NCI-H748 (cell line): ENCODE measurements around the gene ENSA.
"Not testable (repeated sequence)": the region's sequence is repeated elsewhere in the genome, so short reads cannot be mapped to it uniquely, and the experiment has no call there.

Experiments
- DNase-seq: peaks from one replicate; lab custom pipeline; 2025; ENCODE audit not compliant: unreplicated experiment; lab: John Stamatoyannopoulos, UW

The ENSA gene

DNA sequence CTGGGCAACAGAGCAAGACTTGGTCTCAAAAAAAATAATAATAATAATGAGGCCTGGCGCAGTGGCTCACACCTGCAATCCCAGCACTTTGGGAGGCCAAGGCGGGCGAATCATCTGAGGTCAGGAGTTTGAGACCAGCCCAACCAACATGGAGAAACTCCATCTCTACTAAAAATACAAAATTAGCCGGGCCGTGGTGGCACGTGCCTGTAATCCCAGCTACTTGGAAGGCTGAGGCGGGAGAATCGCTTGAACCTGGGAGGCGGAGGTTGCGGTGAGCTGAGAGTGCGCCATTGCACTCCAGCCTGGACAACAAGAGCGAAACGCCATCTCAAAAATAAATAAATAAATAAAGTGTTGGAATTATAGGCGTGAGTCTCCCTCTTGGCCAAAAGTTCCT lies 47.5 kb downstream of the ENSA start:
- DNase-seq, result not testable (repeated sequence)

DNA sequence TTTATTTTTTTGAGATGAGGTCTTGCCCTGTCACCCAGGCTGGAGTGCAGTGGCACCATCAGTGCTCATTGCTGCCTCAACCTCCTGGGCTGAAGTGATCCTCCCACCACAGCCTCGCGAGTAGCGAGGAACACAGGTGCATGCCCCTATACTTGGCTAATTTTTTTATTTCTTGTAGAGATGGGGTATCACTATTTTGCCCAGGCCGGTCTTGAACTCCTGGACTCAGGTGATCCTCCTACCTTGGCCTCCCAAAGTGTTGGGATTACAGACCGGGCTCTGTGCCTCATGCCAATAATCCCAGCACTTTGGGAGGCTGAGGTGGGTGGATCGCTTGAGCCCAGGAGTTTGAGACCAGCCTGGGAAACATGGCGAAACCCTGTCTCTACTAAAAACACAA lies 48.0 kb downstream of the ENSA start:
- not testable (repeated sequence) for DNase-seq

DNA sequence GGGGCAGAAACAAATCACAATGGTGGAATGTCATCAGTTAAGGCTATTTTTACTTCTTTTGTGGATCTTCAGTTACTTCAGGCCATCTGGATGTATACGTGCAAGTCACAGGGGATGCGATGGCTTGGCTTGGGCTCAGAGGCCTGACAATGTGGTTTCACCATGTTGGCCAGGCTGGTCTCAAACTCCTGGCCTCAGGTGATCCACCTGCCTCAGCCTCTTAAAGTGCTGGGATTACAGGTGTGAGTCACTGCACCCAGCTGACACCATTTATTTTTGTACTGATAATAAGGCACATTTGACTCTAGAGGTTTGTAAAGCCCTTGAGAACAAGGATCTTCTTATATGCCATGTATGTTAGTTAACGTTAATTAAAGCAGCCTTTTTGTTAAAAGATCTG lies 48.4 kb downstream of the ENSA start:
- not testable (repeated sequence) for DNase-seq

DNA sequence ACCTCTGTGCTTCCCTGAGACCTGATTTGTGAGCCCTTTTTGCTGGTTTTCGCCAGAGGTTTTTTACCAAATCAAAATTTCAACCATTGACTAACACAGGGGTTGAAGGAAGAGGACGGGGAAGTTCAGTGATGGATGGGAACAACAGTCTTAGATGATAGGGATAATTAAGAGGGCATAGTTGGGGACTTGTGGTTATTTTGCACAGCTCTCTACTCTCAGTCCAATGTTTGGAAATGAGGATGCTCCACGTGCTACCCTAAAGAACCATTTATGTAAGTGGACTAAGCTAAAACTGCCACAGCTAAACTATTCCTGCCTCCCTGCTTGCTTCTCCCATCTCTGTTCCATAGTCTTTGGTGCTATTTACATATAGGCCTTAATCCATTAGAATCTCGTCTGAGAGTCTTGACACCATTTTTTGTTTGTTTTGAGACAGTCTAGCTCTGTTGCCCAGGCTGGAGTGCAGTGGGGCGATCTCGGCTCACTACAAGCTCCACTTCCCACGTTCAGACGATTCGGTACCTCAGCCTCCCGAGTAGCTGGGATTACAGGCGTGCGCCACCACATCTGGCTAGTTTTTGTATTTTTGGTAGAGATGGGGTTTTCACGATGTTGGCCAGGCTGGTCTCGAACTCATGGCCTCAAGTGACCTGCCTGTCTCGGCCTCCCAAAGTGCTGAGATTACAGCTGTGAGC lies 49.3 kb downstream of the ENSA start:
- no peak for DNase-seq

DNA sequence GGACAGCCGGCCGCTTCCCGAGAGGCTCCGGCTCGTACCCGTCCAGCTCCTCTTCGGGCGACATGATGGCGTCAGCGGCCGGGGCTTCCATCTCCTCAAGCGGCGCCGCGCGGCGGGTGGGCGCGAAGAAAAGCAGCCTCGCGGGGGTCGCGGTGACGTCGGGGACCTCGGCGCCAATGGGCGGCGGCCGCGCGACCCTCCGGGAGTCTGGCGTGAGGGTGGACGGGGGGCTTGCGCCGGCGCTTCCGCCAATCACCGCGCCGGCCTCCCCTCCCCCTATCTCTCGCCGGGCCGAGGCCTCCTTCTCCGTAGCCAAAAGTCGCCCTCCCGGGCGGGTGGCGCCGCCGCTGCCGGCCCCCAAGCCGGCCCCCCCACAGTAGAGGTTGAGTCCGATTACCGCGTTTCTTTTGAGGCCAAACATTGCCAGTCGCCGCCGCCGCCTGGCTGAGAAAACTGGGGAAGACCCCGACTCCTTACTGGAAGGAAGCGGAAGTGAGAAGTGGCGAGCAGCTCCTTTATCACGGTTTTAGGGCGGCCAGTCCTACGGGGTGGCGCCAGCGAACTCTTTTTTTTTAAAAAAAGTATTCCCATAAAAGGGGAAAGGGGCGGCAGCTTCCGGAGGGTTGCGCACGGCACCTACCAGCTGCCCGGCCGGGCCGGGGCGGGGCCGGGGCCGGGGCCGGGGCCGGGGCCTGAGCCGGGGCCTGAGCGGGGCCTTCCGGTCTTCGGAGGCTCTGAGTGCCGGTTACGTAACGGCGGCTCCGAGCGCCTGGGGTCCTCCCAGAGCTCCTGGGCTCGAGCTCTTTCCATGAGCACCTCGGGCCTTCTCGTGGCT lies 50.1 kb downstream of the ENSA start, which contains the start of gene MCL1:
TSS of gene MCL1 (minus strand) at position 501 of the 835 bp plus-strand sequence. CDS start at position 421, 80 bp downstream.
- peak; percentile 98 for DNase-seq

DNA sequence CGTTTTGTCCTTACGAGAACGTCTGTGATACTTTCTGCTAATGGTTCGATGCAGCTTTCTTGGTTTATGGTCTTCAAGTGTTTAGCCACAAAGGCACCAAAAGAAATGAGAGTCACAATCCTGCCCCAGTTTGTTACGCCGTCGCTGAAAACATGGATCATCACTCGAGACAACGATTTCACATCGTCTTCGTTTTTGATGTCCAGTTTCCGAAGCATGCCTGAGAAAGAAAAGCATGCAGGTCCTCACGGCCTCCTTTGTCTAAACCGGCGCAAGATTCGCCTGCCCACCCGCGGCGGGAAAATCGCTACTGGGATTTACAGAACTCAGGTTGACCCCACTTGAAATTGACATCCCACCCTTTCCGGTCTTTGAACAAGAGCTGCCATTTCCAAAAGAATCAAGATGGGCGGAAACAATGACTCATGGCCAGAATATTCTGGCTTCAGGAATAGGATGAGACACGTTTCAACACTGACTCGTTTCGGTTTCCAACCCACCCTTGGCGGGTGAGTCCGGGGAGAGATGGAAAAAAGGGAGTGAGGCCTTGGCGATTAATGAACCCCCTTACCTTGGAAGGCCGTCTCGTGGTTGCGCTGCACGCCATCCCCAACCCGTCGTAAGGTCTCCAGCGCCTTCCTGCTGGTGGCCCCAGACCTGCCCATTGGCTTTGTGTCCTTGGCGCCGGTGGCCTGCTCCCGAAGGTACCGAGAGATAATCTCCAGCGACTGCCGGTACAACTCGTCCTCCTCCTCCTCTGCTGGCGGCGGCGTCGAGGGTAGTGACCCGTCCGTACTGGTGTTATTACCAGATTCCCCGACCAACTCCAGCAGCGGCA lies 50.9 kb downstream of the ENSA start:
- DNase-seq, result peak; percentile 86

DNA sequence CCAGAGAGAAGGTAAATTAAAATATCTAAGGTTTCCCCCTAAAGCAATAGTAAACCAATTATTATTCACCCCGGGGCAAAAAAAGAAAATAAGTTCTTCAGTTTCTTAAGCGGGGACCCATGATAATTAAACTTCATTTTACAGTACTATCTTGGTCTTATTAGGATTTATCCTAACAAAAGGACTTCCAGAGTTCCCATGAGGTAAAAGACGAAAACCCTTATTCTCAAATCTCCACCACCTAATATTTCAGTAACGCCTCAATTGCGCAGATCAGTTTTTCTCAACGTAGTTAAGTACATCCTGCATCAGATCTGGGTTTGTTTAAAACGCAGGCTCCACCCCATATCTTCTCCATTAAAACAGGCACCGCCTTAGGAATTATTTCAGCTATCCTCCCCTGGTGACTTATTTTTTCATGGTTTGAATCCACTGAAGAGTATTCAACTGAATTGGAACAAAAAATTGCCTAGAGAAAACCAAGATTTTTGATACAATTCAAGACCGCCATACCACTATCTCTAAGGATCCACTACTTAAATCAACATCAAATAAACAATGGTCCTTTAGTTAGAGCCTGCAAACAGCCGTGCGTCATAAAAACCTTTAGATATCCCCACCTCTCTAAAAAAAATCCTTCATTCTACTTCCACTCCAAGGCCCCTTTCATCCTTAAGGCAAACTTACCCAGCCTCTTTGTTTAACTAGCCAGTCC lies 51.7 kb downstream of the ENSA start:
- DNase-seq, result peak; percentile 42

DNA sequence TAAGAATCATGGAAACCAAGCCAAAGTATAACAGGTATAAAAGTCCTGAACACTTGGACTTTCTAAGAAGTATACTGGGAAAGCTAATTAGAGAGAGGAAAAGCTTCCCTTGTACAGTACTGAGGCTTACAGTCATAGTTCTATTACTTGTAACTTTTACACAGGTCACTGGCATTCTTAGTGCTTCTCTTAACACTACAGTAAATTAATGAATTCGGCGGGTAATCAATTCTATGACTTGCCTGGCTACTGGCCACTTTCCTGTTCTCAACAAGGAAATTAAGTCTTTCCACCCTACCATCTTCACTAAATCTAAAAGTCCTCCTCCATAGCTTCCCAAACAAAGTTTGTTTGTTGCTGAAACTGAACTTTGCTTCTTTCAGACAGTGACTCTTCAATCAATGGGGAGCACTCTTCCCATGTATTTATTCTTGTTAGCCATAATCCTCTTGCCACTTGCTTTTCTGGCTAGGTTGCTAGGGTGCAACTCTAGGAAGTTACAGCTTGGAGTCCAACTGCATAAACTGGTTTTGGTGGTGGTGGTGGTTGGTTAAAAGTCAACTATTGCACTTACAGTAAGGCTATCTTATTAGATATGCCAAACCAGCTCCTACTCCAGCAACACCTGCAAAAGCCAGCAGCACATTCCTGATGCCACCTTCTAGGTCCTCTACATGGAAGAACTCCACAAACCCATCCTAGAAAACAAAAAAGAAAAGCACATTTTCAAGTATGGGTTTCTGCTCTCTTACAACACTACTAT lies 52.4 kb downstream of the ENSA start:
- no peak for DNase-seq

DNA sequence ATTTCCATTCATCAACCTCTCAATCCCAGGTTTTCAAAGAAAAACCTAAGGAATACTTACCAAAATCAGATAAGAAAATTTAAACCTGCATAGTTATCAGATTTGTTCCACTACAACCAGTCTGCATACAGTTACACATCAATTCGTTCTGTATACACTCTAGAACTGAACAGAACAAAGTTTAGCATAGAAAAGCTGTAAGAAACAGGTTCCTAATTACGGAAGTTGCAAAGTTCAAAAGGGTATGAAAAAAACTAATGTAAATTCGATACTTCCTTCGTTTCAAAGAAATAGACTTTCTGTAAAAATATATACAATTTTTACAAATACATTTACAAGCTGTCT lies 53.1 kb downstream of the ENSA start:
- DNase-seq, result no peak

DNA sequence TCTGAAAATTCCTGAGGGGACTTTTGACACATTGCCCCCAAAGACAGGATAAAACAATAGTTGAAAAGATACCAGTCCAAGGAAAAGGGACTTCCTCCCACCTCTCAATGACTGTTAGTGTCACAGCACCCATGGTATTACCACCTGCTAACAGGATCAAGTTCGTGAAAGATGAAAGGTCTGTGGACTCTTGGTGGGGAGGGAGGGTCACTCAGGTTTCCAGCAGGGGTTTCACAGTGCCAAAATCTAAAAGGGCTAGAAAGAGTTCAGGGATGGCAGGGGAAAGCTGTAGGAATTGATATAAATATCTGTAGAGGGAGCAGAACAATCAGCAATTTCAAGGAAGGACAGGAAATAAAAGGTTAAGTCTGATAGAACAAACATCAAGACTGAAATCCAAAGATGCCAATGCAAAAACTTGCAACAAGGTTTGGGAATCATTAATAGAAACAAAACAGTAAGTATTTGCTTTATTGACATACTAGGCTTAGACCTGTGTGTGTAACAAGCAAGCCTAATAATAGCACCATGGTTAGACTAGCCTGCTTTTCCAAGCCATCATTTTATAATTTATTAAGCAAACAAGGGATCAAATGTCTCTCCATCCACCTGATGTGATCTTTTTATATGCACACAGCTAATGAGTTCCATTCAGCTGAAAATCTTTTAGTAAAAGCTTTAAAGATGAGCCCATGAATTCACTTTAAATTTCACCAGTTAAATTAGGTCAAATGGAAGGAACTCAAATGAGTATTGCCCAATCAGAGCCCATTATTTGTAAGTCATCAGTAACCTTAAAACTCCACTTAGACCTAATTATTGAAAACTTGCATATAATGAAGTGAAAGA lies 53.7 kb downstream of the ENSA start:
- peak; percentile 37 for DNase-seq

DNA sequence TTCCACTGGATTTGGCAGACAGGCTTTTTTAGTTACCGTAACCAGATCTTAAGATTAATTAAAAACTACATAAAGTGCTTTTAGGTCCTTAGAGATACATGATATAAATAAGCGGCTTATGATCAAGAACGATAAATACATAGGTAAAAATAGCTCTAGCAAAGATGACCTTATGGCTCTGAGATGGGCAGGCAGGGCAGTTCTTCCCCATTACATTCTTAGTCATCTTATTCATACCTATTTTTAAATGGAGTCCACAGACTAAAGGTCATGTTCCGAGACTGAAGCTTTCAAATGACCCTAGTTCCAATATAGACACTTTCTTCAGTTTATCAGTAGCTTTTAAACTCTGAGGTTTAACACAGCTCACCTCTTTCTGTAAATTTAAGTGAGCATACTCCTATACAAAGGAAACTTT lies 54.3 kb downstream of the ENSA start:
- DNase-seq, result no peak

DNA sequence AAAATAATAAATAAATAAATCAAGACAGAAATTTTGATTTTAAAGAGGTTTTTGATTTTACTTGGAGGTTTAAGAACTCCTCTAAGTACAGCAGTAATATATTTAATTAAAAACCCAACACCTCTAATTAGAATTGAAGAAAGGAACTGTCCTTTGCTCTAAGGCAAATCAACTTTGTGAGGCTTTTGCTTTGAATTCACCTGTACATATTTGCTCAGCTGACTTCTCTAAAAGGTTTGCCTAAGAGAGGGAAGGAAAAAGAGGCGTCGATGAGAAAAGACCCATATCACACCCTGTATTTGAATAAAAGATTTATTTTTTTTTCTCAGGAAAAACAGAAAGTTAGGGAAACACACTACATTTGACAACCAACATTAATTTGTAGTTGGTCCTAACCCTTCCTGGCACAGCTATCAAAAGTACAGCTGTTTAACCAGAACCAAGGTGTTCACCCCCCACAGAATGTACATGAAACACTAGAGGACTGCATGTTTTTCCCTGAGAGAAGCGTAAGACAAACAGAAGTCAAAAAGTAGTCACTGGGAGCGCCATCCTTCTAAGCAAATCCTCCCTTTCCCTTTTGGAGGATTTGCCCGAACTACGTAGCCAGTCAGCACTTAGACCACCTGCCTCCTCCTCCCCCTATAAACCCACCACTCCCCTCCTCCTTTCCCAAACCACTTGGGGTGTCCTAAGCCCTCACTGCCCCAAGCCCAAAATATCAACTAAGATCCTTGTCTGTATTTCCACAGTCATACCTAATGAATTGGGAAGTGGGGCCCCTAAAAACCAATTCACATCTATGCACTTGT lies 54.9 kb downstream of the ENSA start:
- DNase-seq, result no peak

DNA sequence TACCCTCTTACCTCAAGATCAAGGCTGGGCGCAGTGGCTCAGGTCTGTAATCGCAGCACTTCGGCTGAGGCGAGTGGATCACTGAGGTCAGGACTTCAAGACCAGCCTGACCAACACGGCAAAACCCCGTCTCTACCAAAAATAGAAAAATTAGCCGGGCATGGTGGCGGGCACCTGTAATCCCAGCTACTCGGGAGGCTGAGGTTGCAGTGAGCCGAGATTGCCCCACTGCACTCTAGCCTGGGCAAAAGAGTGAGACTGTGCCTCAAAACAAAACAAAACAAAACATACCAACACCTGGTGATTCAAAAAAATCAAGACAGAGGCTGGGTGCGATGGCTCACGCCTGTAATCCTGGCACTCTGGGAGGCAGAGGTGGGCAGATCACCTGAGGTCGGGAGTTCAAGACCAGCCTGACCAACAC lies 55.8 kb downstream of the ENSA start:
- not testable (repeated sequence) for DNase-seq

DNA sequence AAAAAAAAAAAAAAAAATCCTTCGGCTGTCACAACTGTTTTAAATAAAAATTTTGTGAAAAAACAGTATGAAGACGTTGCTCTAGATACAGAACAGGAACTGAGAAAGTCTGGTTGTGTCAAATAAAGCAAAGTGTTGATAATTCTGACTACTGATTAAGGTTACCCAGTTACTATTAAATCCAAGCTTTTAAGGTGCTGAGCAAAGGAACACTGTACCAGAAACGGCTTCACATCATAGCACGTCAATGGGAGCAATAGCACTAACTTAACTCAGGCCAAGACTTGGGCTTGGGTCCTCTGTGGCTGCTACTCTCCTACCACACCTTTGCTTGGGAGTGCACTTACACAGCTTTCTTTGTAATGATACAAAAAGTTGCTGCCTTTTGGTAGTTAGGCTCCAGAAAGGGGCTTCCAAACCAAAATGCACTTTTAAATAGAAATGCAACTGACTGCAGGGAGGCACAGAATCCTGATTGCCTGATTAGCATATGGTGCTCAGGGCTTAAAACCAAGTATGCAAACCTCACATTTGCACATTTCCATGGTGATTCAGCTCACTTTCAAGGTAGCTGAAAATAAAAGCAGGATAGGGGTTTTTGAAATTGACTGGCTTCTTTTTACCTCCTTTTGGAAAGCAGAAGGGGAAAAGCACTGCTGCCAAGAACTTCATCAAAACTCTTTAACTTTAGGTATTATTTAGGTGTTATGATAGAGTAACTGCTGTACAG lies 56.3 kb downstream of the ENSA start:
- DNase-seq, result no peak
